Activated T-helper 17 cell treated with anti-CD3 and anti-CD28 coated beads, Interleukin-2, amount 50 U/mL, for 72 hours (primary cell): ENCODE data around the gene TNFRSF1A. TPM values are rescaled to one million over a fixed set of nuclear protein-coding genes. Genes with fewer than 3 reads are reported as not detected.
A peak's percentile ranks its signal among the peaks of the same experiment; 100 is the strongest.

Experiments
- ATAC-seq: fragments of 150-1000 bp; cut with Tn5 transposase; replicated peaks from 2 replicates; pipeline ENCODE4 v1.10.0; 2021; ENCODE audit warnings: mild to moderate bottlenecking, moderate library complexity
- H3K27ac Mint-ChIP-seq: one replicate; pipeline ENCODE4 v1.8.0; 2022; ENCODE audit warnings: mixed read lengths
- H3K27me3 Mint-ChIP-seq: one replicate; pipeline ENCODE4 v1.8.0; 2022; ENCODE audit warnings: mixed read lengths
- H3K36me3 Mint-ChIP-seq: one replicate; pipeline ENCODE4 v1.8.0; 2022; ENCODE audit warnings: low read depth, mild to moderate bottlenecking, mixed read lengths
- H3K4me1 Mint-ChIP-seq: one replicate; pipeline ENCODE4 v1.8.0; 2022; ENCODE audit warnings: mixed read lengths
- H3K4me3 Mint-ChIP-seq: one replicate; pipeline ENCODE4 v1.8.0; 2022; ENCODE audit warnings: mild to moderate bottlenecking, mixed read lengths
- H3K9me3 Mint-ChIP-seq: one replicate; pipeline ENCODE4 v1.8.0; 2022; ENCODE audit warnings: mixed read lengths
- total RNA-seq, 2 donors: library from RNA; stranded (reverse); gene quantifications; one replicate each; pipeline ENCODE4 v1.2.3, GENCODE V29; 2022

The TNFRSF1A gene
- total RNA-seq, 2 donors from 2014 or later = 42.1 to 74.1 TPM

DNA sequence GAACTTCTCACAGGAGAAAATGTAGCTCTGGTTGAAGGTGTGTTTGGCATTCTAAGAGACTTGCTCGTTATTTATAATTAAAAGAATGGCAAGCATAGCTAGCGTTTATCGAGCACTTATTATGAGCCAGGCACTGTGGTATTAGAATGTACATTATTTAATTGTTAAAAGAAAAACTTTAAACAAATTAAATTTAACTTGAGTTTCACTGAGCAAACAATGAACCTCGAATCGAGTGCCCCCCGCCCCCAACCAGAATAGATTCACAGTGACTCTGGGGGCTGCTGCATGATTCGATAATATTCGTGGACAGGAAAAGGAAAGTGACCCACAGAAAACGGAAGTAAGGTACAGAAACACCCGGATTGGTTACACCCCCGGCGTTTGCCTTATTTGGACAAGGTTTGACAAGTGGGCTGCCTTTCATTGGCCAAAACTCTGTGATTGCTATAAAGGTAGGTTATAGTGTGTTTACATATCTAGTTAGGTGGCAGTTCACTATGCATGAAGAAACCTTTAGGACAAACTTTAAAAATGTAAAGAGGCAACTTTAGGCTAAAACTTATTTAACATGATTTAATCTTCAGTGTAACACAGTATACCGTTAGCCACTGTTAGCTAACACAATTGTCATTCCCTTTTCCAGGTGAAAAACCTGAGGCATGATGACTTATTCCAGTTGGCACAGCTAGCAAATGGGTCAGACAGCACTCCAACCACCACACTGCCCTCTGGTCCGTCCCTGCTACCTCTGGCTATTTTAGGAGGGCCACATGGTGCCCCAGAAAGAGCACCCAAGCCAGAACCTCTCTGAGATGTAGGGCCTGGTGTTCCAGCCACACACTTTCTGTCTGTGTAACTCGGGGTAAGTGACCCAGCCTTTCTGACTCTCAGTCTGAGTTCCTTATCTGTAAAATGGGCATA lies 26.4 kb upstream of the TNFRSF1A start:
- Mint-ChIP-seq H3K4me3 (peak overlapping the region; percentile 22), H3K4me1 (peaks cover 26% of the 10 kb centered on the region), H3K36me3 (no peaks in the 10 kb centered on the region), H3K27me3 (no peaks in the 10 kb centered on the region), H3K27ac (peak overlapping the region; percentile 34), H3K9me3 (no peaks in the 10 kb centered on the region)
- ATAC-seq = no peak

DNA sequence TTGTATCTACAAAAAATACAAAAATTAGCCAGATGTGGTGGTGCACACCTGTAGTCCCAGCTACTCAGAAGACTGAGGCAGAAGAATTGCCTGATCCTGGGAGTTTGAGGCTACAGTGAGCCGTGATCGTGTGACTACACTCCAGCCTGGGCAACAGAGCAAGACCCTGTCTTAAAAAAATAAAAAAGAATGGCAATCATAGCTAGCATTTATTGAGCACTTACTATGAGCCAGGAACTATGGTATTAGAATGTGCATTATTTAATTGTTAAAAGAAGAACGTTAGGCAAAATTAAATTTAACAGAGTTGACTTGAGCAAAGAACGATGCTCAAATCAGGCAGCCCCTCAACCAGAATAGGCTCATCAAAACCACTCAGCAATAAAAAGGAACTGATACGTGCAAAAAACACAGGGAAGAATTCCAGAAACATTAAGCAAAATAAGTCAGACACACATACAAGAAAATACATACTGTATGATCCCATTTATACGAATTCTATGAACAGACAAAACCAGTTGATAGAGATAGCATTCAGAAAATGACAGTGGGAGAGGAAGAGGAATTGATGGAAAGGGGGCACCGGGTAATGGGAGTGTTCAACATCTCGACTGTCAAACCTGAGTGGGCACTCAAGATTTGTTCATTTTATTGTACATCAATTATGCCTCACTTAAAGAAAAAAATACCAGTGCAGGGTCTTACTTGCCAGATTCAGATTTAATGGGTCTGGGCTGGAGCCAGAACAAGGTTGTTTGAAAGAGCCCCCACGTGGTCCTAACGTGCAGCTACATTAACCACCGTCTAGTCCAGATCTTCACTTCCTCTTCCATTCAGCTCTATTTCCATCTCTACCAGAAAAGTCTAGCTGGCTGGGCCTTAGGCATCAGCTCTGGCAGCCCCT lies 25.4 kb upstream of the TNFRSF1A start:
- Mint-ChIP-seq H3K27ac (peak overlapping the region; percentile 18), H3K4me1 (peaks cover 17% of the 10 kb centered on the region), H3K9me3 (no peaks in the 10 kb centered on the region), H3K4me3 (peak overlapping the region; percentile 22), H3K27me3 (no peaks in the 10 kb centered on the region), H3K36me3 (no peaks in the 10 kb centered on the region)
- ATAC-seq = no peak

DNA sequence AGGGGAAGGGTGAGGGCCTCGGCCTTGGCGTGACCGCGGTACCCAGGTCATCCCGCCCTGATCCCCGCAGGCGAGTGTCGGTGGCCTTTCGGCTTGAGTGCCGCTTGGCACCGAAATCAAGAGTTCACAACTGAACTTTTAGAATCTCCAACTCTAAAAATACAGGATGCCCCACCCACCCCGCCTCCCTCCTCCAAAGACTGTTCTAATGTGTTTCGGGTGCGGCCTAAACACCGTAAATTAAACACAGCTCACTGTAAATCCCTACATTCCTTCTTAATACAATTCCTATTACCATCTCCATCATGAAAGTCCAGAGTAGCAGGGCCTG lies 22.1 kb upstream of the TNFRSF1A start:
- Mint-ChIP-seq H3K4me3 (peak overlapping the region; percentile 73), H3K9me3 (no peaks in the 10 kb centered on the region), H3K4me1 (peaks cover 25% of the 10 kb centered on the region), H3K27ac (peak overlapping the region; percentile 71), H3K27me3 (no peaks in the 10 kb centered on the region), H3K36me3 (no peaks in the 10 kb centered on the region)
- ATAC-seq = no peak

DNA sequence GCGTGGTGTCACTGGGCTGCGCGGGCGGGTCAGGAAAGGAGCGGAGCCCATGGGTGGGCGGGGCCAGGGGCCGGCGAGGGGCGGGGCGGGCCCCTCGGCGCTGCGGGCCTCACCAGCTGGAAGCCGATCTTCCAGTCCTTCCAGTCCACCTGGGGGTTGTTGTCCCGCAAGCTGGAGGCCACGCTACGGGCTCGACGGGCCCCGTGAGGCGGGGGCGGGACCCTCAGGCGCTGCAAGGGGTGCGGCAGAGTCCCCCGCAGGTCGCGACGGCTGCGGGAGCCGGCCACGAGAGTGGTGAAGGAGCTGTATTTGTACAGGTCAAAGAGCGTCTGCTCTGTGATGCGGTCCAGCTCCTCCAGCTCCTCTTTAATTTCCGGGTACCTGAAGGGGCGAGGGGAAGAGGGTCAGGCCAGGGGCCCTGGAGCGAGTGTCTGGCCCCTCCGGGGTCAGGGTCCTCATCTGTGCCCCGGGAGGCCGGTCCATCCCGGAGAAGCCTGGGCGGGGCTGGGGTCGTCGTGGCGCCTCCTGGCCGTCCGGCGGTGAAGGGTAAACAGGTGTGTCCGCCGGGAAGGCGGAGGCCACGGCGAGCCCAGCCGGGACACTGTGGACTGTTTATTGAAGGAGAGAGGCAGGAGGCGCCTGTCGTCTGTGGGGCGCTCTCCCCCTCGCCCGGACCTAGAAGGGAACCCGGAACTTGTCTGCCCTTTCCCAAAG lies 21.6 kb upstream of the TNFRSF1A start:
- ATAC-seq = peak; percentile 87
- Mint-ChIP-seq H3K36me3 (no peaks in the 10 kb centered on the region), H3K4me1 (peaks cover 21% of the 10 kb centered on the region)

DNA sequence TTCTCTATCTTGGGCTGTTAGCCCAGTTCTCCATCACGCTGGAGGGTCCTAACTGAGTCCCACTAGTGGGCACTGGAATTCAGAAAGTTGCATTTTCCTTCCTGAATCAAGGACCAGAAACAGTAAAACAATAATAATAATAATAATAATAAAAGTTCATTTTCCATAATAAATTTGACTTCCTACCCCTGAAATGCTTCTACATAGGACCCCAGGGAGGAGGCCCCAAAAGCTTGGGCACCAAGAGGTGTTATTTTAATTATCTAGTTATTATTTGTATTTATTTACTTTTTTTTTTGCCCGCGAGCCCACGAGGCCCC lies 21.1 kb upstream of the TNFRSF1A start:
- Mint-ChIP-seq H3K27me3 (no peaks in the 10 kb centered on the region), H3K4me3 (peak overlapping the region; percentile 73), H3K4me1 (peaks cover 21% of the 10 kb centered on the region), H3K36me3 (no peaks in the 10 kb centered on the region), H3K9me3 (no peaks in the 10 kb centered on the region), H3K27ac (no peak overlapping the region)
- no peak for ATAC-seq

More for the DNA sequence above, 21.6 kb upstream of the TNFRSF1A start:
- H3K4me3 Mint-ChIP-seq = peak overlapping the region; percentile 73
- H3K9me3 Mint-ChIP-seq = no peaks in the 10 kb centered on the region
- peak overlapping the region; percentile 71 for H3K27ac Mint-ChIP-seq
- no peaks in the 10 kb centered on the region for H3K27me3 Mint-ChIP-seq

DNA sequence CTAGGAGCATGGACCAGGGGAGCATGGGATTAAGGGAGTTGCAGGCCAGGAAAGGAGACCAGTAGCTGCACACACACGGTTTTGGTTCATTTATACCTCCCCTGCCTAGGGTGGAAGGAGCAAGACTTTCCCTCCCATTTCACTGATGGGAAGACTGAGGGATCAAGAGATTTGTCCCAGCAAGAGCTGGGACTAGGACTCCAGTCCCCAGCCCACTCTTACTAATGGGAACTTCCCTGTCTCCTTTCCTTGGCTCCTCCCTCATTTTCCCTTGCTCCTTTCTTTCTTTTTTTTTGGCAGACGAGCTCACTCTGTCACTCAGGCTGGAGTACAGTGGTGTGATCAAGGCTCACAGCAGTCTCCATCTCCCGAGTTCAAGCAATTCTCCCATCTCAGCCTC lies 20.5 kb upstream of the TNFRSF1A start:
- Mint-ChIP-seq H3K4me3 (peak overlapping the region; percentile 54), H3K4me1 (peaks cover 18% of the 10 kb centered on the region), H3K27me3 (no peaks in the 10 kb centered on the region), H3K9me3 (no peaks in the 10 kb centered on the region), H3K27ac (peak overlapping the region; percentile 24), H3K36me3 (no peaks in the 10 kb centered on the region)
- ATAC-seq = no peak

DNA sequence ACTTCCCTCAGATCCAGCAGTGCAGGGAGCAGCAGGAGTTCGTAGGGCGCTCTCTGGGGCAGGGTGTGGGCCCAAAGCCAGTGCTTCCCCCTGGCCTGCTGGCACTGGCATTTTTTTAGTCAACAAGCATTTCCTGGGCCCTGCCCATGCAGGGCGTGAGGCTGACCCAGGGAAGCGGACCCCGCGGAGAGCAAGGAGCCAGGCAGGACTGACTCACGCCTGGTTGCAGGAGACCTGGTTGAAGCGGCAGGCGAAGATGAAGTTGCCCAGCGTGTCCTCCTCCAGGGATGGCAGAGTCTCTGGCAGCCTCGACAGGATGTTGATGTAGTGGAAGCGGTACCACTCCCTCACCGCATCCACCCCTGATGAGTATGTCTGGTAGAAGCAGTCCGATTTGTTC lies 20.0 kb upstream of the TNFRSF1A start:
- Mint-ChIP-seq H3K27ac (peak overlapping the region; percentile 24), H3K4me3 (peak overlapping the region; percentile 54), H3K4me1 (peaks cover 14% of the 10 kb centered on the region), H3K27me3 (no peaks in the 10 kb centered on the region), H3K36me3 (no peaks in the 10 kb centered on the region), H3K9me3 (no peaks in the 10 kb centered on the region)
- ATAC-seq = no peak

DNA sequence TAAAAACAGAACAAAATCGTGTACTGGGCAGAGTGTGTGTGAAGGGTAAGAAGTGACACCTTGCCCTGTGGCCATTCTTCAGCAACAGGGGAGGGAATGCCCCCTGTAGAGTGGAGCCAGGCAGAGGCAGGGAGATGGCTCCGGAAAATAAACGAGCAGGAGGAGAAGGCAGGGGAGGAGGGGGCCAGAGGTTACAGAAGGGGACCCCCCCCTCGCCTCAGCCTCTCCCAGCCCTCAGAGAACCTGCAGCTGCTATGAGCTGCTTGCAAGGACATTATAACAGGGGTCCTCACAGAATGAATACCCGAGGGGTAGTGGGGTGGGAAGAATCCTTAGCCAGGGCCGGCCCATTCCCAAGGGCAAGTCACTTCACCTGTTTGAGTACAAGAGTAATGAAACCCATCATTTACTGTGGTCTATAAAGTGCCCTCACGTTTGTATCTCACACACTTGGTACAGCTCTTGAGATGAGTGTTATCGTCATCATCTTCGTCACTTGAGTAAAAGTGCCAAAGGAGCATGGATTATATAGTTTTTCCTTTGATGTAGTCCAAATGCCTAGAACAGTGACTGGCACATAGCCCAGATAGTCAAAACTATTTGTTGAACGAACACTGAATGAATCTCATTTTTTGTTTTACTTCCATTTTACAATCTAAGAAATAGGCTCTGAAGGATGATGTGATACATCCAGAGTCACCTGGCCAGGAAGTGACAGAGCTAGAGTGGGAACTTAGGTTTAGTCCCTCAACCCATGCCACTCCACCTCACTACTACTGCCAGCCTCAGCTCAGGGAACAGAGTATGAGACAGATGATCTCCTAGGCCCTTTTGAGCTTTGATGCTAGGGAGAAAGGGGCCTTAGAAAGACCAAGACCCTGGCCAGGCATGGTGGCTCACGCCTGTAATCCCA lies 19.0 kb upstream of the TNFRSF1A start:
- H3K27ac Mint-ChIP-seq = no peak overlapping the region
- ATAC-seq = peak; percentile 40
- H3K4me1 Mint-ChIP-seq = peaks cover 14% of the 10 kb centered on the region
- peak overlapping the region; percentile 54 for H3K4me3 Mint-ChIP-seq
- H3K27me3 Mint-ChIP-seq = no peaks in the 10 kb centered on the region
- no peaks in the 10 kb centered on the region for H3K36me3 Mint-ChIP-seq
- no peaks in the 10 kb centered on the region for H3K9me3 Mint-ChIP-seq

DNA sequence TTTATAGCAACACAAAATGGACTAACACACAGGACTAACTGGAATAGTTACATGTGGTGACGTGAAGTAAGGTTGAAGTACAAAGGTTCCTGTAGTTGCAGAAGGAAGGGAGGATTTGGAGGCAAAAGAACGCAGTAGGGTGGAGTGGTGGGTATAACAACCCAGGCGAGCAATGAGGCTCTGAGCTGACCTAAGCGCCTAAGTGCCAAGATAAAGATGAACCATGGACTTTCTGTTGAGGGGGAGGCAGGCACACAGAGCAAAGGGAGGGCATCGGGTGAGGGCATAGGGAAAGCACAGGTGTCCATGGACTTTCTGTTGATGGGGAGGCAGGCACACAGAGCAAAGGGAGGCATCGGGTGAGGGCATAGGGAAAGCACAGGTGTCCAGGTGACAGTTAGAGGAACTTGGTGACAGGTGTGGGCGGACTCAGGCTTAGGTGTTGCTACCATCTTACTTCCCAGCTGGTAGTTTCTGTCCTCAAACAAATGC lies 18.2 kb upstream of the TNFRSF1A start:
- H3K4me1 Mint-ChIP-seq = peaks cover 20% of the 10 kb centered on the region
- H3K36me3 Mint-ChIP-seq = no peaks in the 10 kb centered on the region
- no peak overlapping the region for H3K4me3 Mint-ChIP-seq
- ATAC-seq = no peak
- H3K27me3 Mint-ChIP-seq = no peaks in the 10 kb centered on the region
- H3K9me3 Mint-ChIP-seq = no peaks in the 10 kb centered on the region
- H3K27ac Mint-ChIP-seq = no peak overlapping the region

DNA sequence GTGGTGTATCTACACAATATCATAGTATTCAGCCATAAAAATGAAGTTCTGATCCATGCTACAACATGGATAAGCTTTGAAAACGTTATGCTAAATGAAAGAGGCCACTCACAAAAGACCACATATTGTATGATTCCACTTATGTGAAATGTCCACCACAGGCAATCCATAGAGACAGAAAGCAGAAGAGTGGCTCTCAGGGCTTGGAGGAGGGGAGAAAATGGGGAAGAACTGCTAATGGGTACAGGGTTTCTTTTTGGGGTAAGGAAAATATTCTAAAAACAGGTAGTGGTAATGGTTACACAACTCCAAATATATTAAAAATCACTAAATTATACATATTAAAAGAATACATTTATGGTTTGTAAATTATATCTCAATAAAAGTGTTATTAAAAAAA lies 17.0 kb upstream of the TNFRSF1A start:
- Mint-ChIP-seq H3K36me3 (no peaks in the 10 kb centered on the region), H3K9me3 (no peaks in the 10 kb centered on the region), H3K27ac (no peak overlapping the region), H3K27me3 (no peaks in the 10 kb centered on the region), H3K4me3 (no peak overlapping the region), H3K4me1 (peaks cover 16% of the 10 kb centered on the region)
- no peak for ATAC-seq

DNA sequence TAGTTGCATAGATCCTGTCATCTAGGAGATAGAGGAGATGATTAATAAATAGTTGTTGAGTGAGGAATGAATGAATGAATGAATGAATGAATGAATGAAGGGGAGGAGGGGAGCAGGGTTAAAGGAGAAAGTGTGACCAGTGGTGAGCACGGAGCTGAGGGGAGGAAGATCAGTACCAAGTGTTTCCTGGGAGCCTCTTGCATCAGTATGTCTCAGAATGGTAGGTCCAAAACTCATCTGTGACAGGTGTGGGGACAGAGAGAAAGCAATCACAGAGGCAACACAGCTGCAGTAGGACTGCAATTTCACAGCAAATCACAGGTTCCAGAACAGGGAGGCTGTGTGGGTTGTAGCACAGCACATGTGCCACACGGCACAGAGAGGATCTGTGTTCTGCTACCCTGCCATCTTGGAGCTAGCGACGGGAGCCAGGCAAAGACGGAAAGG lies 14.5 kb upstream of the TNFRSF1A start:
- H3K4me3 Mint-ChIP-seq = no peak overlapping the region
- H3K27ac Mint-ChIP-seq = no peak overlapping the region
- ATAC-seq = no peak
- H3K36me3 Mint-ChIP-seq = no peaks in the 10 kb centered on the region
- H3K9me3 Mint-ChIP-seq = no peaks in the 10 kb centered on the region
- H3K27me3 Mint-ChIP-seq = no peaks in the 10 kb centered on the region
- H3K4me1 Mint-ChIP-seq = peaks cover 11% of the 10 kb centered on the region

DNA sequence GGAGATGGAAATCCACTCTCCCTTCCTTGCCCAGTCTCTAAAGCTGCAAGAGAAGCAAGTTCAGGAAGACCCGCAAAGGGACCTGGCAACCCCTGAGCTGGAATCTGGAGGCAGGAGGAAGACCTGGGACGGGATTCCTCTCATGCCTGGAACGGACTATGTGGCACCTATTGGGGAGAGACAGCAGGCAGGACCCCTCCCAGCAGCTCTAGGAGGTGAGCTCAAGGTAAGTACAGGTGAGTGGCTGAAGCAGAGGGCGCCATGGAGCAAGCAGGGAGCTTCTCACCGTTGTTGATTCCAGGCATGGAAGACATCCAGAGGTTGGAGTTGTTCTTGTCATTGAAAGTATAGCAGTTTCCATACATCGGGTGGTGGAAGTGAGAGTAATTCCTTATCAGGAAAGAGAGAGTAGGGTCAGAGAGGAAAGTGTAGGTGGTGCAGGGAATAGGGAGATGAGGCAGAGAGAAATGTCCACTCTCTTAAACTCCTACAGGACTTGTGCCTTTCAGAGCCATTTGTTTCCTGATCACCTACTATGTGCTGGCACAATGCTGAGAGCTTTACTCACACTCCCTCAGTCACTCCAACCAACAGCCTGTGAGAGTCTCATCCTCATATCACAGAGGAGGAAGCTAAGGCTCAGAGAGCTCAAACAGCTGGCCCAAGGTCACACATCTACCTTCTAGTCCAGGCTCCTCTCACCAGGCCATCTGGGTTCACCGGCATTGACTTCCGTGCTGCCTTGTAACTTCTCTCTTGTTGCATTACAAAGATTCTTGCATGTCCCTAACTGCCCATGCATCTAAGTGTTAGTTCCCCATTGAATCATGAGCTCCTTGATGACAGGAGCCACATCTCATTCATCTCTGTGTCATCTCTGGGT lies 13.9 kb upstream of the TNFRSF1A start:
- no peaks in the 10 kb centered on the region for H3K36me3 Mint-ChIP-seq
- H3K27ac Mint-ChIP-seq = no peak overlapping the region

More for the DNA sequence above, 13.9 kb upstream of the TNFRSF1A start:
- Mint-ChIP-seq H3K27me3 (no peaks in the 10 kb centered on the region), H3K4me1 (peaks cover 6% of the 10 kb centered on the region), H3K9me3 (no peaks in the 10 kb centered on the region), H3K4me3 (no peak overlapping the region)
- ATAC-seq = no peak
